GM10248 (cell line): Measurements from ENCODE around the gene C17orf58.
"Not testable (repeated sequence)": the region's sequence is repeated elsewhere in the genome, so short reads cannot be mapped to it uniquely, and the experiment has no call there.

Experiments used
- CTCF ChIA-PET: fragments of 300-600 bp; sonication (Branson Sonifier 250); formaldehyde crosslinking; extraction: SDS; loops from one replicate; lab custom pipeline; 2021; ENCODE audit warnings: antibody characterized with exemption; lab: Yijun Ruan, JAX
- POLR2A ChIA-PET: fragments of 350-650 bp; sonication (Branson Sonifier 250); formaldehyde crosslinking; extraction: SDS; loops from one replicate; lab custom pipeline; 2020; ENCODE audit warnings: antibody characterized with exemption; lab: Yijun Ruan, JAX
- DNase-seq: peaks from one replicate; pipeline ENCODE4 v3.0.0; 2012; ENCODE audit errors: extremely low spot score
- TF ChIP-seq, protein P1 (sequence below): IDR thresholded peaks from 2 replicates; pipeline ENCODE4 v1.5.1; 2012; ENCODE audit warnings: mild to moderate bottlenecking, low read depth; ENCODE audit errors: extremely low read depth, missing control alignments, control extremely low read depth

Gene C17orf58

DNA sequence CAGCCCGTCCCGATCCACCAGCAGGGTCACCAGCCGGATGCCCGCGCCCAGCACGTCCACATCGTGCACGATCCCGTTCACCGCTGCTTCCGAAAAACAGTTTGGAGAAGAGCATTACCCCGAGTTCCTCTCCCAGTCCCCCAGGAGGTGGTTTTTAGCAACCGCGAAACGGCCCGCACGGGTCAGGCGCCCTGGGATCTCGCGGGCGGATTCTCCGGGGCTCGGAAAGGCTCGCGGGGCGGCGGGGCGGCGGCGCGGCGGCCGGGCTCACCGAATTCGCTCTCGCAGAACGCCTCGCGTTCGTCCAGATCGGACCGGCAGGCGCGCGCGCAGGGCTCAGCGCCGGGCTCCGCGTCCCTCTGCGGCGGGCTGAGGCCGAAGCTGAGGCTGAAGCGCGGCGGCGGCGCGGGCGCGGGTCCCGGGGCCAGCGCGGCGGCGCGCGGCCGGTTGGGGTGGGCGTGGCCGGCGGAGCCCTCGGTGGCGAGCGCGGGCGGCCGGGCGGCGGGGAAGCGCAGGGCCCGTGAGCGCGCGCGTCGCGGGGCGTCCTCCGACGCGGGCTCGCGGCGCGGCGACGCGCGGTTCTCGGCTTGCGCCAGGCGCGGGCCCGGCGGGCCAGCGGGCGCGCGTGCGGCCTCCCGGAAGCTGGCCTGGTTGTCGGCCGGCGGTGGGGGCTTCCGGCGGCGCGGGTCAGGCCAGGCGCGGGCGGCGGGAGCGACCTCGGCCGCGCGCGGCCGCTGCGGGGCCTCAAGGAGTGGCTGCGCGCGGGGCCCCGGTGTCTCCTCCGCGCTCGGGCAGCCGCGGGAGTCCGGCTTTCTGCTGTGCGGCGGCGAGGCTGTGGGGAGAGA lies 2.9 kb downstream of the C17orf58 start:
- POLR2A ChIA-PET: no interaction called here
- CTCF ChIA-PET: interaction anchor here (4.9 kb wide), 1 partner anchor 17 kb away, joined by 25 read pairs; no protein-coding TSS in a partner anchor
- TF ChIP-seq, protein P1, sequence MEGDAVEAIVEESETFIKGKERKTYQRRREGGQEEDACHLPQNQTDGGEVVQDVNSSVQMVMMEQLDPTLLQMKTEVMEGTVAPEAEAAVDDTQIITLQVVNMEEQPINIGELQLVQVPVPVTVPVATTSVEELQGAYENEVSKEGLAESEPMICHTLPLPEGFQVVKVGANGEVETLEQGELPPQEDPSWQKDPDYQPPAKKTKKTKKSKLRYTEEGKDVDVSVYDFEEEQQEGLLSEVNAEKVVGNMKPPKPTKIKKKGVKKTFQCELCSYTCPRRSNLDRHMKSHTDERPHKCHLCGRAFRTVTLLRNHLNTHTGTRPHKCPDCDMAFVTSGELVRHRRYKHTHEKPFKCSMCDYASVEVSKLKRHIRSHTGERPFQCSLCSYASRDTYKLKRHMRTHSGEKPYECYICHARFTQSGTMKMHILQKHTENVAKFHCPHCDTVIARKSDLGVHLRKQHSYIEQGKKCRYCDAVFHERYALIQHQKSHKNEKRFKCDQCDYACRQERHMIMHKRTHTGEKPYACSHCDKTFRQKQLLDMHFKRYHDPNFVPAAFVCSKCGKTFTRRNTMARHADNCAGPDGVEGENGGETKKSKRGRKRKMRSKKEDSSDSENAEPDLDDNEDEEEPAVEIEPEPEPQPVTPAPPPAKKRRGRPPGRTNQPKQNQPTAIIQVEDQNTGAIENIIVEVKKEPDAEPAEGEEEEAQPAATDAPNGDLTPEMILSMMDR: no peak
- DNase-seq: peak; percentile 89

DNA sequence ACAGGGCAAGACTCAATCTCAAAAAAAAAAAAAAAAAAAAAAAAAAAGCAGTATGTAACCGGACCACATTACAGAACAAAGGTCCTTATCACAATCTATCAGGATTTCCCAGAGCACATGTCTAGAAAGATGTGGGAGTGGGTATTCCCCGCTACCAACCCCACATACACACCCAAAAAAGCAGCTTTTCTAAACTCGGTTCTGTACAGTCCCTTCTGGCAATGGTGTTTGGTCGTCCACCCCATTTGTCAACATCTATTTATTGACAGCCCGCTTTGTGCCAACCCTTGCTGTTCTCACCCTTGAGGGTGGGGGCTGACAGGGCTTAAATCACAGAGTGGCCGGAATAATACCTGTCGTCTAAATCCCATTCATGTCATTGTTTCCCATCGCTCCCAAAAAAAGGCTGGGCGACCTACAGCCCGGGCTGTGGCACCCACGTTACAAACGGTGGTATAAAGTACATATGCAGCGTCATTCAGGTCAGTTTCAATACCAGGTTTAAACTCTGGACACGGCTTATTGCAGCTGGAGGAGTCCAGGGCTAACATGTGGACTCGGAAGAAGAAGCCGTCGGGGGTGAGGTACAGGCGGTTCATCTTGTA lies 3.6 kb downstream of the C17orf58 start:
- TF ChIP-seq, protein P1: no peak
- ChIA-PET POLR2A (no interaction called here), CTCF (no interaction called here)
- DNase-seq: no peak

DNA sequence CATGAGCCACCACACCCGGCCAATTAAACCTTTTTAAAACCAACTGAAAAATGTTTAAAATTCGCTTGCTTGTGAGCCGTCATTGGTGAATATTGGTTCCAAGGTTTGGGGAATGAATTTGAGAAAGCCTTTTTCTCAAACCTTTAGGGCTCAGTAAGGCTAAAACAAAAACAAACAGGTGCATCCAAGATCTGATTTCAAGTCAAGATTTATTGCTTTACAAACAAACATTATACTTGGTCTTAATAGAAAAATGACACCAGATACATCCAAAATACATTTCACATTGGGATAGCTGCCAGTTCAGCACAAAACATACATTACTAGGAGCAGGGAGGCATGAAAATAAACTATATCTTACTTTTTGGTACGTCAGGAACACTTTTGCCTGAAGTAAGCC lies 5.4 kb downstream of the C17orf58 start:
- TF ChIP-seq, protein P1: no peak
- POLR2A ChIA-PET: no interaction called here
- no peak for DNase-seq
- CTCF ChIA-PET: interaction anchor here (1.2 kb wide), 1 partner anchor 21 kb away, joined by 5 read pairs; no protein-coding TSS in a partner anchor

DNA sequence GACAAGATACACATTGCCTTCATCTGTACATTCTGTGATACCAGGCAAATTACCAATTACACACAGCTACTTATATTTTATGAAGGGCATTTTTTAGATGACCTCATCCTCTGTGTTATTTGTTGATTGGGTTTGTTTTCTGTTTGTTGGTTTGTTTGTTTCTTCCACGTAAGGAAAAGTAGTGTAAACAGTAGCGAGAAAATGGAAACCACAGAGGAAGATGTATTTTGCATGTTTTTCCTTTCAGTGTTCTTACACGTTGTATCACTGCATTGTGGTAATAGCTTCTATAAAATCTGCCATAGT lies 12.9 kb downstream of the C17orf58 start:
- no peak for DNase-seq
- POLR2A ChIA-PET: no interaction called here
- CTCF ChIA-PET: interaction anchor here (1.3 kb wide), 1 partner anchor 8 kb away, joined by 3 read pairs; no protein-coding TSS in a partner anchor
- TF ChIP-seq, protein P1: no peak

DNA sequence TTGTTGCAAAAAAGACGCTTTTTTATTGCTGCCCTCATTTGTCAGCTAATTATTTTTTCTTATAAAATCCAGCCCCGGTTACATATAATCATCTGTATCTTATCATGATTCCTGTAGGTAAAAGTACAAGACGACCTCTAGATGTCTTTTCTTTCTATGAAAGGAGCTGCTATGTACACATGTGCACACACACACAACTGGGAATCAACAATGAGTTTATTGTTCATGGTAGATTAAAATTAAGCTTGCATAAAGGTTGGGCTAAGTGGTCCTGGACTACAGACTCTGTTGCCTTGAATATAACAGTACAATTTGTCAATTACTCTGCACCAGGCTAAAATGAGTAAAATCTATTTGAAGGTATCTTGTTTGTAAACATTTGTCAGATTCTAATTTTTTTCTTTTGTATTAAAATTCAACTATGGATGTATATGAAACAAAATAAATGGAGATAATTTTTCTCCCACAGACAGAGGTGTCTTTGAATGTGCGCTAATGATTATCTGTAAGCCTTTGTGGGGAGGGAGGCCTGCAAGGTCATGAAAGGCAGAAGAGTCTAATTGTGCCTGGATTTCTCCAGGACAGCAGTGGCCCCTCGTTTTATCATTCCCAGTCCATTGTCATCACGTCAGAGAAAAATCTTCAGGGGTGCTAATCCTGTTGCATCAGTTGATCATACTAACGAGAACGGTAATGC lies 13.4 kb downstream of the C17orf58 start:
- TF ChIP-seq, protein P1: no peak
- CTCF ChIA-PET: interaction anchor here (0.9 to 1.3 kb wide), 2 partner anchors 8 to 19 kb away, joined by 3 read pairs; no protein-coding TSS in a partner anchor
- POLR2A ChIA-PET: no interaction called here
- DNase-seq: no peak

DNA sequence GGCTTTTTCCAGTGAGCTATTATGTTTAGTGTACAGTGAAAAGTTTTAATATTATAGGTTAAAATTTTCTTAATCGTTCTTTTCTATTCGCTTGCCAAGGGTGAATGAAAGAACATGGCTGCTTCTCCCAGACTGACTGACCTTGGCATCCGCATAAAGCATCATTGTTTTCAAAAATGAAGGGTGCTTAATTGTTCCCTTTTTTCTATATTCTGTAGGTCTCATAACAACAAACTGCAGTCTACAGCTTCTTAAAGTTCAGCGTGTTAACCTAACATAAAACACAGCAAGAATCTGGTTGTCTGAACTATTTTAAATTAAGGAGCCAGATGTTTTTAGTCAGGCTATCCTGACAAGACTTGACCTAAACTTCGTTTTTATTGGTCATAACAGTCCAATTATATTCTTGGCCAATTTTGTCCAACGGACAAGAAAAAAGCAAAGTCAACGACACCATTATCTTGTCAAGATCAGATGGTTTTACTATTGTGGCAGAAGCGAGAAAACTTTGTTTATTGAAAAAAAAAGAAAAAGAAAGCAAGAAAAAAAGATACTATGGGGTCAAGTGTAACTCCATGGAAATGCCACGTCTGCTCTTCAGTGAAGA lies 14.1 kb downstream of the C17orf58 start:
- DNase-seq: no peak
- ChIA-PET POLR2A (no interaction called here), CTCF (interaction anchor here (0.9 kb wide), 1 partner anchor 20 kb away, joined by 3 read pairs; no protein-coding TSS in a partner anchor)
- TF ChIP-seq, protein P1: no peak

DNA sequence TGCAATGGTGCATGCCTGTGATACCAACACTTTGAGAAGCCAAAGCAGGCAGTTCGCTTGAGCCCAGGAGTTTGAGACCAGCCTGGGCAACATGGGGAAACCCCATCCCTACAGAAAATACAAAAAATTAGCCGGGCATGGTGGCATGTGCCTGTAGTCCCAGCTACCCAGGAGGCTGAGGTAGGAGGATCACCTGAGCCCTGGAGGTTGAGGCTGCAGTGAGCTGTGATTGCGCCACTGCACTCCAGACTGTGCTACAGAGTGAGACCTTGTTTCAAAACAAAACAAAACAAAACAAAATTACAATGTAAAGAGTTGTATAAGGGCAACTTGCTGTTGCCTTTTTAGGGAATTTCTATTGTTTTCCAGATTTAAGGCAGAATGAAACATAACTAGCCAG lies 15.4 kb downstream of the C17orf58 start:
- DNase-seq, CTCF ChIA-PET, POLR2A ChIA-PET: not testable (repeated sequence)
